GM18517 (cell line): ENCODE data around the gene KIAA2012.
"Not testable (repeated sequence)": the region's sequence is repeated elsewhere in the genome, so short reads cannot be mapped to it uniquely, and the experiment has no call there.

Experiments
- ATAC-seq: cut with Tn5 transposase; IDR thresholded peaks from one replicate; pipeline ENCODE4 v1.9.1; 2021; ENCODE audit warnings: mild to moderate bottlenecking, moderate library complexity; ENCODE audit not compliant: unreplicated experiment

KIAA2012 gene

DNA sequence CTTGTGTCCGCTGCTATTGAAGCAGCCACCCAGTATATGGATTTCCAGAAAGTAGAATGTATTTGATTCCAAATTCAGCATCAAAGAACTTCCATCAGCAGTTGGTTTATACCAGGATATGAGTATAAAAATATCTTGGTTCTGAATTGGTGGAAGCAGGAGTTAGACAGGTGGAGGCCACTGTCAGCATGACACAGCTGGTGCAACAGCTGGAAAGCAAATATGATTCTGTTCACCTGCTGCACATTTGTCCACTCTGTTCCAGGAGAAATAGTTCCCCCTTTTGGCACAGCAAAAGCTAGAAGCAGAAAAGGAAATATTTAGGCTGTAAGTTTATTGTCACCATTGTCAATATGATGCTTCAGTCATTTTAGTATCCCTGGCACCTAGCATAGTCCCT, 41.2 kb downstream of the KIAA2012 start:
- no peak for ATAC-seq

DNA sequence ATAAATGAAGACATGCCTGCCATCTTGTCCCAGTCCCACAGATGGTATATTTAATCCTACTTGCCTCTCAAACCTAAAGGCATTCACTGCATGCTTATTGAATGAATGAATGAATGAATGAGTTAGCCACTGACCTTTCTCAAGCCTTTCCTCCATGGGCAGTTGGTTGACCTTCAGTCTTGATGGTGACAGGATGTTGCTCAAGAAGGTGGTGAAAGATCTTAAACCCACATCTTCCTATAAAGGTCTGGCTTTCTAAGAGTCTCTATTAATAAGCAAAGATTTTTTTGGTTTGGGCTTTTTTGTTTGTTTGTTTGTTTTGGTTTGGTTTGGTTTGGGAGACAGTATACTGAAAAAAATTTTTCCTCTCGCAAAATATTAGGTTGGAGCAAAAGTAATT, 41.7 kb downstream of the KIAA2012 start:
- ATAC-seq, result no peak

DNA sequence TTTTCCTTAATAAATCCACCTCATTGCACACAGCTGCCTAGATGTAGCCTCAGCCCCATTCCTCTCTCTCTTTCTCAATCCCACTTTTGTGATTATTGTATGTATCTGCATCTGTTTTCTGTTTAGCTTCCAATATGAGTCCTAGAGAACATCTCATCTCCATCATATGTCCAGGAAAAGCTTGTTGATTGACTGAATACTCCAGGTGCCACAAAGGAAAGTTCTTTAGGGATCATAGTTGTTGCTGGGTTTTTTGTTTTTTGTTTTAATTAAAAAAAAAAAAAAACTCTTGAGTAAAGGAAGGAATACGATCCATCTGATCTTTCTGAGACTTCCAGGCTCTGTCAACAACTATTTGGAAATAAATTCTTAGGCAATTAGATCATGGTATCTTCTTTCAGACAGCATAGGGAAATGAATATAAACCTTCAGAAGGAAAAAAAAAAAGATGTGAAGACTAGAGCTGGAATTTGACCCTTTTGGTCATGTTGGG, 42.5 kb downstream of the KIAA2012 start:
- ATAC-seq, result no peak

DNA sequence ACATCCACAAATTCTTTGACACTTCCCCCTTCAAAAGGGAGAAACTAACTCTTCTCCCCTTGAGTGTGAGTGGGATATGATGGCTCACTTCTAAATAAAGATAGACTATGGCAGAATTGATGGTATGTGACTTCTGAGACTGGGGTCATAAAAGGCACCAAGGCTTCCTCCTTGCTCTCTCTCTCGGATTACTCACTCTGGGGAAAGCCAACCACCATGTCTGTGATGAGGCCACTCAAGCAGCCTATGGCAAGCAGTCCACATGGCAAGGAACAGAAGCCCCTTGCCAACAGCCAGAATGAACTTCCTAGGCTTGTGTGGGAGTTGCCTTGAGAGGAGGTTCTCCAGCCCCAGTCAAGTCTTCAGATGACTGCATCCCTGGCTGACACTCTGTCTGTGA, 43.6 kb downstream of the KIAA2012 start:
- no peak for ATAC-seq

DNA sequence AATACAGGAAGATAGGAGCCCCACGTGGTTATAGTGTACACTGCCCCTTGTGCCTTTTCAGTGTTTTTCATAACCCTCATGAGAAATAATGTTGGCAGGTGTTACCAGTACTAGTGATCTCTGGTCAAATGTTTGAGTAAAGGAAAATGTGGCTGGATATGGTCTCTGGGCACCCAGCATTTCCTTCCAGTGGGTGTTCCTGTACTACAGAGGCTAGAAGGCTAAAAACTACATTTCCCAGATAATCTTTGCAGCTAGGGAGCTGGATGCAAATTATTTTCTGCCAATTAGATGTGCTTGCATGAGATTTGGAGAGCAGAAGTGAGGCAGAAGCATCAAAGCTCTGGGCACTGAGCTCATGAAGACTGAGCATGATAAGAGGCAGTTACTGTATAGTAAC, 45.1 kb downstream of the KIAA2012 start:
- no peak for ATAC-seq

DNA sequence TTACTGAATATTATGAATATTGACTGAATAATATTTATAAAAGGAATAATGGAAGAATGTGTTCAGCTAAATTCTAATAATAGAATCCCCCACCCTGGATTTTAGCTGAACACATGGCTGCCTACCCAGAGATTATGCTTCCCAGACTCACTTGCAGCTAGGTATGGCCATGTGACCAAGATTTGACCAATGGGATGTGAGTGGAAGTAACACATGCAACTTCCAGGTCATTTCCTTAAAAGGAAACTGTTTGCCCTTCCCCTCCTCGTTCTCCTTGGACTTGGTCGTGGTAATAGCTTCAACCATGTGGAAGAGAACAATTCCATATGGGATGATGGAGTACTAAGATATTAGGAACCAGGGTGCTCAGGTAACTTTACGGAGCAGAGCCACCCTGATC, 47.8 kb downstream of the KIAA2012 start:
- no peak for ATAC-seq

DNA sequence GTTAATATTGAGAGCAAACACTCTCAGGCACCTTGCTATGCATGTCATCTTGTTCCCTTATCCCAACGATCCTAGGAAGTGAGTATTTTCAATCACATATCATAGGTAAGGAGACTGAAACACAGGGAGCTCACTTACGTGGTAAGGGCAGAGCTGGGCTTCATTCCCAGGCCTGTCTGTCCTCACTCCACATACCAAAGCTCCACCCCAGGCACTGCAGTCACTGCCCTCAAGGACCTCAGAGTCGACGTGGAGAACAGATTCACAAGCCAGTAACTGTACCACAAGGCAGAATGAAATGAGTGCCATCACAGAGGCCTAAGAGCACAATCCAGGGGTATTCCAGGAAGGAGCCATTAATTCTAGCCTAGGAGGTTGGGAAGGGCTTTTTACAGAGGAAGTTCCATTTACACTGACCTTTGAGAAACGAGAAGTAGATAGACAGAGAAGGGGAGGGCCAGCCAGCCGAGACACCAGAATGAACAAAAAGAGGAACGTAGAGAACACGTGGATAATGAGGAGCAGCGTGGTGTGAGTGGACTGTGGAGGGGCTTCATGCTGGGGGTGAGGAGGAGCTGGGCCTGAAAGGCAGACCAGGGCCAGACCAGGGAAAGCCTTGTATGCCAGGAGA, 48.6 kb downstream of the KIAA2012 start:
- ATAC-seq, result no peak

DNA sequence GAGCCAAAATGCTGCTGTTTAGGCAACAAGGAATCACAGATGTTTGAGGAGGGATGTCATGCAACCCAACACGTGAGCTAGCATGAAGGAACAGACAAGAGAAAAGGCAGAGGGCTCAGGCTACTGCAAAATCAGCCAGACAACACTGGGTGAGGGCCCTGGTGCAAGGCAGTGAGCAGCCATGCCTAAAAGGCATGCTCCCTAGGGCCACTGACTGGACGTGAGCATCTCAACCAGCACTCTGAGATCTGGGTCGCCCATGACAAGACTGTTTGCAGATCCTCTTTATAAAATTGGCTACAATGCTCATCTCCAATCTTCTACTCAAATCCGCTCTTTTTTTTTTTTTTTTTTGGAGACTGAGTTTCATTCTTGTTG, 49.1 kb downstream of the KIAA2012 start:
- no peak for ATAC-seq

DNA sequence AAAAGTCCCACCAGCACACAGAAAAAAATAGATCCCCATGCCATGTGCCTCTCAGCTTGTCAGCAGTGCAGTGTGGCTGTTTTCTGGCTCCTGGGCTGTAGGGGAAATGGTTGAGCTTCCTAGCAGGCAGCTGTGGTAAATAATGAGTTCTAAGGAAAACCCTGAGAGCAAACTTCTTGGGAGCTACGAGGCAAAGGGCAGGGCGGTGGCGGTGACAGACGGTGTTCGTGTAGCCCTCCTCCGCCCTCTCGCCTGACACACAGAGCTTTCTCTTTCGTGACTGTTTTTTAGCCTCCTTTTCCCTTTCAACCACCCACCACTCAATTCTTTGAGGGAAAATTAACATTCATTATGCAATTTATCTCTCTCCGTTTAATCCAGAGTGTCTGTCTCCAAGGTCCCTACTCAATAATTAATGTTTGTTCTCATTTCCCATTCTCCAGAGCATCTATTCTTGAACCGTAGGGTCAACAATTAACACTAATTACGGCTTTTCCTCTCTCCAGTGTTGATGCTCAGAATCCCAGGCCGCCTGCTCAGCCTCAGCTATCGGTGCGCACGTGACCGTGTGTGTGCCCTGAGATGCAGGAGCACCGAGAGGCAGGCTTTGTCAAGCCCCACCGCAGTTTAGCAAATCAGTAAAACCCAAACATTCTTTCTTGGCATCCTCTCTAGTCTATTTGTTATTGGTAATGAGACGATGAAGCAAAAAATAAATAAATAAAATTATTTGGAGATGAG, 50.1 kb downstream of the KIAA2012 start:
- no peak for ATAC-seq

DNA sequence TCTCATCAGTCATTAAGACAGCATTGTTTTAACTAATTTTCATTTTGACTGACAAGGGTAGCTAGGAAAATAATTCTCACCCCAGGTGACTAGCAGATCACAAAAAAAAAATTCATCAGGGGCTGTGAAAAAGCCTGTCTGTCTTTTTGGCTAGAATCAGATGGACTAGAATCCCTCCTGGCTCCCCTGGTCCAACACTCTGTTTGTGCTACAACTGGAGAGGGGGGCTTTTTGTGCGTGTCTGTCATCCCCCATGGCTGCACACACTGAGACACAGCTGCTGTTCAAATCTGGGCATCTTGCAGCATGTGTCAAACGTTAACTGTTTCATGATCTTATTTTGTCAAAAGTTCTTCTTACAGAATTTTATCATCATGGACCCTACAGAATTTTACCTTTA, 51.2 kb downstream of the KIAA2012 start:
- no peak for ATAC-seq

DNA sequence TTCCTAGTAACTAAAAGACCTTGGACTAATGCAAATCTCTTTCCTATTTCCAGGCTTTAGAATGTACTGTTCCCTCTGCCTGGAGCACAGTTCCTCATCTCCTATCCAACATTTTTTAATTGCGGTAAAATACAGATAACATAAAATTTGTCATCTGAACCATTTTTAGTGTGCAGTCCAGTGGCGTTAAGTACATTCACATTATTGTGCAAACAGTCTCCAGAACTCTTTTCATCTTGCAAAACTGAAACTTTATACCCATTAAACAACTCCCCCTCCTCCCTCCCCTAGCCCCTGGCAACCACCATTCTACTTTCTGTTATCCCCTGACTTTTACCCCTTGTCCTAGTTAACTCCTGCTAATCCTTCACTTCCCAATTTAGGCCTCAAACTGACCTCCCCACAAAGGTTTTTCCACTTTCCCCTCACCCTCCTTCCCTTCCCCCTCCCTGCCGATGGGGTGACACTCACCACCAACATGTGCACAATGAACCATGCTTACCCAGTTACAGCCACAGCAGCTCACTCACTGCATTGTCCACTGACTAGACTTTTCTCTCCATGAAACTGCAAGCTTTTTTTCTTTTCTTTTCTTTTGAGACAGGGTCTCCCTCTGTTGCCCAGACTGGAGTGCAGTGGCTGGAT, 54.8 kb downstream of the KIAA2012 start:
- no peak for ATAC-seq

DNA sequence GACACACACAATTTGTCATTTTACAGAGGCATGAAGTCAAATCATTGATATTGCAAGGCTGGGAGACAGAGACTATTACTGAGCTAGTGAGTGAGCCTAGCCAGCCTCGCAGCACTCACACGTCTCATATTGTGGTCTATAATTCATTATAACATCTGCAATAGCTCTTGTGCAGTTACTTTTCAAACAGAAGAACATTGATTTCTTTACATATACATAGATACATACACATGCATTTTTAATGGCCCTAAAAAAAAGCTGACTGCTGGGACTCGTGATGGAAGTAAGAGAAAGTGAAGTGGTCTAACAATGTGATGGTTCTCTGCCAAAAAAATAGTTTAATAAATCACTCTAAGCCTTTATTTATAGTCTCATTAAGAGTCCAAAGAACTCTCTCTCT, 56.8 kb downstream of the KIAA2012 start:
- ATAC-seq, result no peak

DNA sequence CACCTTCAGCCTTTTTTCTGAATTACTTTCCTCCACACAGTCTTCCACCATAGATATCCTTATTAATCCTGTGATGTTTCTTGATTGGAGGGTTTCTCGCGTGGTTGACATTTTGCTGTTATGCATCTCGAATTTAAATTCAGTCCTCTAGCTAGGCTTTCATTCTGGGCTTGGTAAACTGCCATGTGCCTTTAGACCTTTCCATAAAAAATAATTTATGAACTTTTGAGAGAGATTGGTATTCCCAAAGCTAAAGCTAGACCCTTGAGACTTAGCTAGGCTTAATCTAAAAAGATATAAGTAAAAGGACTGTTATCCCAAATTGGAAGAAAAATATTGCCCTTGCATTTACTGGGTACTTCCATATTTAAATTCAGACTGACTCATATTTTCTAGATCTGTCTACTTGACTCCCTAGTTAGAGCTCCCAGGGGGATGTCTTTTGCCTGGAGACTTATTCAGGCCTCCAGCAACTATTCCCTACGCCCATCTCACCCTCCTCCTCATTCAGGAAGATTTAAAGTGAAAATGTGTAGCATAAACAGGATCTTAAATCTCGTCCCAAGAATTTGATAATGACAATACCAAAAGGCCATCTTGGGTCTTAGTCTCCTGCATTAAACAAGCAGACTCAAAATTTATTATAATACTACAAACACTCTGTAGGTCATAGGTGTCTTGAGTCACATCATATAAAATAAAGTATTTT, 60.3 kb downstream of the KIAA2012 start:
- no peak for ATAC-seq

DNA sequence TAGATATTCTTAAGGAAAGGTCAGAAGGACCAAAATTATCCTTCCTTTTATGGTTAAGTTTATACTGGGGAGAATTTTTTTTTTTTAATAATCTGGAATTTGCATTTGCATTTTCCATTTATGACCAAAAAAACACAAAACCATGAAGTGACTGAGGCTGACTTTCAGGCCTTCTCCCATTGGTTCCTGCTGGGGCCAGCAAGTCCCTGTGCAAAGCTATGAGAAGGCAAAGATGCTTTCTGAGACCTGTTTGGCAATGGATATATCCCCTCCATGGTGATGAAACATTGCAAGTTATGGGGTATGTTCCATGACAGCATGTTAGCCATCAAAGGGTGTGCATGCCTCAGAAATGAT, 60.8 kb downstream of the KIAA2012 start:
- no peak for ATAC-seq

DNA sequence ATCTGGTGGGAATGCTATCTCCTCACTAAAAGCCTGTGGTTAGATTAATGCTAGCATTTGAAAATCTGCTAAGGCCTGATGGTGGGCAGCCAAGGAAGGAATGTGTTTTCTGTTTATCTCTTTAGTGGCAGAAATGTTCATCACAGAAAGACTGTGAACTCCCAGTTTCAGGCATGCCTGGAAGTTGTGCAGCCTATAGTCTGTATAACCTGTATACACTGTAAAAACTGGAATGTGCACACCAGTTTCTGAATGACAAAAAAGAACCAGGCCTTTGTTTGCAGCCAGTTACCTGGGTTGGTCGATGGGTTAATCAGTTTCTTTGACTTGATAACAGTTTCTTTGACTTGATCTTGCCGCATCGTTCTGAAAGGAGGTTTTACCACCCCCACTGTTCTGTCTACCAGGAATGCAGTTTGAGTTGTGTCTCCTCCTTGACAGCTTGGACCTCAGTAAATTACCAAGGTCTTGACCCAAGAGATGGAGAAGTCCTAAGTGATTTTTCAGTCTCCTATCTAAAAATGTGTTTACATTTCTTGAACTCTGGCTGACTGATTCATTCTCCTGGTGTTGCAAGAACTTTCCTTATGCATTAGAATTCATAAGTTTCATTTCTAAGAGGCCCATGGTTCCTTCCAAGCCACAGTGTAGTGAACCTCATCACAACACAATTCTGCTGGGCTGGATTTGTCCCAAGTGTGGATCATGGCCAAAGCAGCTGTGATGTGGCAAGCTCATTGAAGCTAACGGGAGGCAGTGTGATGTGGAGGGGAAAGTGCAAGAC, 62.2 kb downstream of the KIAA2012 start:
- no peak for ATAC-seq

DNA sequence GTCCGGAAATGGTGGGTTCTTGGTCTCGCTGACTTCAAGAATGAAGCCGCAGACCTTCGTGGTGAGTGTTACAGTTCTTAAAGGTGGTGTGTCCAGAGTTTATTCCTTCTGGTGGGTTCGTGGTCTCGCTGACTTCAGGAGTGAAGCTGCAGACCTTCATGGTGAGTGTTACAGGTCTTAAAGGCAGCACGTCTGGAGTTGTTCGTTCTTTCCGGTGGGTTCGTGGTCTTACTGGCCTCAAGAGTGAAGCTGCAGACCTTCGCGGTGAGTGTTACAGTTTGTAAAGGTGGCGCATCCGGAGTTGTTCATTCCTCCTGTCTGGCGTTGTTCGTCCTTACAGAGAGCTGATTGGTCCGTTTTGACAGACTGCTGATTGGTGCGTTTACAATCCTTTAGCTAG, 63.0 kb downstream of the KIAA2012 start:
- not testable (repeated sequence) for ATAC-seq

DNA sequence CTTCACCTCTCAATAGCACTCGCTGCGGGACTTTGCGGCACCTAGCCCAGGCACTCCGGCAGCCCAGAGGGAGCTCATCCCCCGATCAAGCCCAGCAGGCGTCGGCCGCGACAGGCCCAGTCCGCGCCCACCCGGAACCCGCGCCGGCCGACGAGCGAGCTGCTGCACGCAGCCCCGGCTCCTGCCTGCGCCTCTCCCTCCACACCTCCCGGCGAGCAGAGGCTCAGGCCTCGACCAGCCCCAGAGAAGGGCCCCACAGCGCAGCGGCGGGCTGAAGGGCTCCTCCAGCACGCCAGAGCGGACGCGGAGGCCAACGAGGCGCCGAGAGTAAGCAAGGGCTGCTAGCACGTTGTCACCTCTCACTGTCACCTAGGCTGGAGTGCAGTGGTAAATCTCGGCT, 63.5 kb downstream of the KIAA2012 start:
- ATAC-seq, result no peak

DNA sequence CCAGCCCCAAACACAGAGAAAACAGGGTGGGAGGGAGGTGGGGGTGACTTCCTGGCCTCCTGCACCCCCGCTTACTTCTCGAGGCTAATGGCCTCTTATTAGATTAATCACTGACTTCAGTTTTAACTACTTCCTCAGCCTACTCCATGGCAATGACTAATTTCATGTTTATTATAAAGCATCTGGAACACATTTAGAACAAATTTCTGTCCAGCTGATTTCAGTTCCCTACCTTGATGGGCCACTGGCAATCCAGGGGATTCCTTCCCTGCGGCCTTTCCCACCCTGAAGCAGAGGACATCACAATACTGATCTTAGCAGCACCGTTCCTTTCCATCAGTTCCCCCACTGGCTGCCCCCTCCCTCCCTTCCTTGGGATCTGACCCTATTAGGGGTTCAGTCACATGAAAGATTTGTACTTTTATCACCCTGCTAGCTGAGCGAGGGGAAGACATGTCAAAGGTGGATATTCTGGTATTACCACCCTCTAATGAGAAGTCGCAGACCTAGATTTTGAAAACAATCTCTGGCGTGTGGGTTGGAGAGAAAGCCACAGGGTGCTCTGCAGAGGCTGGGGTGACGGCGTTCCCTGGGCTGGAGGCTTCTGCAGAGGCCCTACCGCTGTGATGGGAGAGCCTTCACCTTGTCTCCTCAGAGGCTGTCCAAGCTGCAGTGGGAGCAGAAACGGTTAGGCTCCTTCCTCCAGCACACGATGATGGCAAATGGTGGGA, 67.6 kb downstream of the KIAA2012 start:
- ATAC-seq, result no peak

DNA sequence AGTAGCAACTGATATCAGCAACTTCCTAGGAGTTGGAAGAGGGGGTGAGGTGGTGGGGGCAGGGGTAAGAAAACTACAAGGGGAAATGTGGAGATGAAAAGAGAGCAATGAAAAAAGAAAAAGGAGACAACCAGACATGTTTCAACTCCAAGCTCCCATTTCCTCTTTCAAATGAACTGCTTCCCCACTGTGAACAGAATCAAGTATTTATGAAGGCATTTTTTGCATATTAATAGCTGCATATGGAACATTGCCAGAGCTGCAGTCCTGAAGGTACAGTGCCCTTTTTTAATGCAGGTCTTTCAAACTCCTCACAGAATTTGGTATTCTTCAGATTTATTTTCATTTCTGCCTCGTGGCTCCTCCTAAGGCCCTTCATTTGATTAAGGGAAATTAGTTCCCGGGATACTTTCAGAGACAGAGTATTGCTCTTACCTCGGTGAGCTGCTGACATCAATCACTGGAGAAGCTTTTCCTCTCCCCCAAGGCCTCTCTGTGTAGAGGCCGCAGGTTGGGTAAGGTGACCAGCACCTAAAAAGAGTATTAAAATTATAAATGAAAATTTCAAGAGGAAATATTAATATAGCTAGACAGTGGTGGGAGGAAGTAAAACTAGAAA, 68.4 kb downstream of the KIAA2012 start:
- no peak for ATAC-seq

DNA sequence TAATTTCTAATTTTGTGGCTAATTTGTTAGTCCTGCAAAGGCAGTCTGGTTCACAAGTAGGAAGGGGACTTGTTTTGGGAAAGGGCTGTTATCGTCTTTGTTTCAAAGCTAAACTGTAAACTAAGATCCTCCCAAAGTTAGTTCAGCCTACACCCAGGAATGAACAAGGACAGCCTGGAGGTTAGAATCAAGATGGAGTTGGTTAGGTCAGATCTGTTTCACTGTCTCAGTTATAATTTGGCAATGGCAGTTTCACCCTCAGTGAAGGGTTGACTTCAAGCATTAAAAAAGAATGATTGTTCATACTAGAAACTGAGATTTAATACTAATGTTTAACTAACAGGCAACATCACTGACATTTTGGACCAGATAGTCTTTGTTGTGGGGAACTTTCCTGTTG, 69.5 kb downstream of the KIAA2012 start:
- ATAC-seq, result no peak
